Mammary epithelial cell (primary cell): ENCODE results near the gene RNF225.

ENCODE experiments used
- EZH2 ChIP-seq: IDR thresholded peaks from 2 replicates; pipeline ENCODE4 v1.6.1; 2012; ENCODE audit warnings: low read length, inconsistent platforms, borderline replicate concordance
- TF ChIP-seq, protein P1 (sequence below), 2 donors: IDR thresholded peaks in 1 of 2; conservative IDR thresholded peaks in 1 of 2; 2 replicates each; pipeline ENCODE4 v1.5.1; 2011 to 2012; ENCODE audit warnings: inconsistent platforms in 2 of 2, low read length in 2 of 2, mild to moderate bottlenecking in 2 of 2, control low read depth in 1 of 2, low read depth in 1 of 2; ENCODE audit not compliant: insufficient read depth in 1 of 2; ENCODE audit errors: extremely low read depth in 1 of 2

DNA sequence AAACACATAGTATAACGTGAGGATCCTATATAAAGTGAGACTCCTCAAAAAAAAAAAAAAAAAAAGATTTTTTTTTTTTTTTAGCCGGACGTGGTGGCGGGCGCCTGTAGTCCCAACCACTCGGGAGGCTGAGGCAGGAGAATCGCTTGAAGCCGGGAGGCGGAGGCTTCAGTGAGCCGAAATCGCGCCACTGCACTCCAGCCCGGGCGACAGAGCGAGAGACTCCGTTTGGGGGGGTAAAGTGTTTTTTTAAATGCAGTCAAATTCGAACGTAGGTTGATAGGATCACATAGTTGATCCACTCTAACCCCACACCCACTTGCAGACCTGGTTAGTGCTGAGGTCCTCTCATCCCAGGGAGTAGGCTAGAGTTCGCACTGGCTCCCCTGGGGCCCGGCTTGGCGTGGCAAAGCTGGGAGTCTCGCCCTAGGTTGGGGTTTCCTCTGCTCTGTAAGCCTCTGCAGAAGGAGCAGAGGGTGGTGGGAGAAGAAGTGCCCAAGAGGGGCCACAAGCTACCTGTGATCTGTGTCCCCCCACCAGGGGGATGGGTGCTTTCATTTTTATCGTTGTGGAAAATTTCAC, 6.5 kb downstream of the RNF225 start:
- TF ChIP-seq, protein P1, sequence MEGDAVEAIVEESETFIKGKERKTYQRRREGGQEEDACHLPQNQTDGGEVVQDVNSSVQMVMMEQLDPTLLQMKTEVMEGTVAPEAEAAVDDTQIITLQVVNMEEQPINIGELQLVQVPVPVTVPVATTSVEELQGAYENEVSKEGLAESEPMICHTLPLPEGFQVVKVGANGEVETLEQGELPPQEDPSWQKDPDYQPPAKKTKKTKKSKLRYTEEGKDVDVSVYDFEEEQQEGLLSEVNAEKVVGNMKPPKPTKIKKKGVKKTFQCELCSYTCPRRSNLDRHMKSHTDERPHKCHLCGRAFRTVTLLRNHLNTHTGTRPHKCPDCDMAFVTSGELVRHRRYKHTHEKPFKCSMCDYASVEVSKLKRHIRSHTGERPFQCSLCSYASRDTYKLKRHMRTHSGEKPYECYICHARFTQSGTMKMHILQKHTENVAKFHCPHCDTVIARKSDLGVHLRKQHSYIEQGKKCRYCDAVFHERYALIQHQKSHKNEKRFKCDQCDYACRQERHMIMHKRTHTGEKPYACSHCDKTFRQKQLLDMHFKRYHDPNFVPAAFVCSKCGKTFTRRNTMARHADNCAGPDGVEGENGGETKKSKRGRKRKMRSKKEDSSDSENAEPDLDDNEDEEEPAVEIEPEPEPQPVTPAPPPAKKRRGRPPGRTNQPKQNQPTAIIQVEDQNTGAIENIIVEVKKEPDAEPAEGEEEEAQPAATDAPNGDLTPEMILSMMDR (conservative IDR thresholded peaks at IDR 0.05 in 1 of 2, IDR thresholded peaks at IDR 0.05 in 1 of 2; ENCODE audit: extremely low read depth in 1 of 2, insufficient read depth in 1 of 2, low read depth in 1 of 2, low read length in 2 of 2) = no peak
- TF ChIP-seq EZH2 = no peak
